Left lung (tissue), 10 donors: ENCODE results near the gene CAVIN4. TPM values are rescaled to one million over a fixed set of nuclear protein-coding genes. Genes with fewer than 3 reads are reported as not detected.

Experiments used
- ATAC-seq: fragments of 200-7000 bp; cut with Tn5 transposase; one replicate; pipeline ENCODE4 v1.9.1; 2020; ENCODE audit warnings: moderate library complexity
- DNase-seq, 4 donors: peaks; one replicate each; pipeline ENCODE4 v3.0.0-alpha.2; 2013 to 2020
- H3K27ac ChIP-seq, 2 donors: fragments of 200-600 bp; sonication (generic) in 1 of 2; one replicate each; pipeline versions ENCODE4 v1.5.0 to v1.8.0; 2020 to 2021
- H3K27me3 ChIP-seq, 2 donors: fragments of 200-600 bp; sonication (generic) in 1 of 2; one replicate each; pipeline versions ENCODE4 v1.5.0 to v1.8.0; 2020 to 2021
- H3K36me3 ChIP-seq, 2 donors: fragments of 200-600 bp; sonication (generic) in 1 of 2; one replicate each; pipeline versions ENCODE4 v1.5.0 to v1.8.0; 2020 to 2021
- H3K4me1 ChIP-seq, 2 donors: fragments of 200-600 bp; one replicate each; pipeline ENCODE4 v1.8.0; 2021
- H3K4me3 ChIP-seq, 2 donors: fragments of 200-600 bp; sonication (generic) in 1 of 2; one replicate each; pipeline versions ENCODE4 v1.5.0 to v1.8.0; 2020 to 2021; ENCODE audit warnings: mild to moderate bottlenecking in 1 of 2
- H3K9me3 ChIP-seq, 2 donors: fragments of 200-600 bp; sonication (generic) in 1 of 2; one replicate each; pipeline versions ENCODE4 v1.5.0 to v1.8.0; 2020 to 2021
- CTCF ChIP-seq, 2 donors: fragments of 200-600 bp; sonication (generic) in 1 of 2; IDR thresholded peaks; one replicate each; pipeline versions ENCODE4 v1.5.0 to v1.8.0; 2021; ENCODE audit warnings: antibody characterized with exemption in 2 of 2
- intact Hi-C, 2 donors: fragments of 100-400 bp; cut with DNase I; formaldehyde crosslinking; loops; one replicate each; pipeline versions ENCODE4 v1.11.2 to v1.14.2; 2022
- polyA plus RNA-seq, 6 donors: library from polyadenylated mRNA; unstranded; fragments of 120-200 nt; gene quantifications; one replicate each; pipeline ENCODE4 v1.2.1, GENCODE V29; 2013; ENCODE audit not compliant: insufficient read length in 6 of 6
- total RNA-seq, 2 donors: library from RNA; stranded (reverse); fragmentation: NEBNext Ultra II Directional; extraction: Animal tissue kit (Norgen Biotek cat#: 25700); gene quantifications; one replicate each; pipeline ENCODE4 v1.2.1, GENCODE V29; 2021
- donor health status: DM: no; HTN: yes; CAD: no.
- donor health status: DM: no; HTN: no; CAD: no.

CAVIN4 gene
- total and polyA plus RNA-seq, 8 donors: 0.85 to 2.6 (median 2.0) TPM

DNA sequence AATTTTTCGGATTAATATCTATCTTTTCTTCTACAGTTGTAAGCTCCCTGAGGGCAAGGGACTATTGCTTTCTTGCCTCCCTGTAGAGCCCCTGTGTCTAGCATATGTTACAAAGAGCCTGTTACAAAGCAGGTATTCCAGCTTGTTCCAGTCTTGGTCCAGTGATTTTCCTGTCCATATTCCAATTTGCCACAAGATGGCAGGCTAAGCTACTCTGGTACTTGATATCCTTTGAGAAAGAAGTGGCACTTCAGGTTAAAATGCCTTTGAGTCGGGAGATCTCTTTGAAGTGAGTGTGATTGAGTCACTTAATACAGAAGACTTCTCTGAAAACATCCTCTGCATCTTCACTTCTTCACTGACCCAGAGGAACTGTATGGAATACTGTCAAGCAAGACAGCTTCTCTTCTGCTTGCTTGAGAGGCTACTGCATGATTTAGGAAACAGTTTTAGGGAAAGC lies 24.5 kb downstream of the CAVIN4 start:
- H3K27me3 ChIP-seq: no peaks in the 10 kb centered on the region
- no peak overlapping the region for H3K27ac ChIP-seq
- TF ChIP-seq CTCF (IDR thresholded peaks at IDR 0.05): peak; percentile 42 to 45
- peaks cover 0 to 4% of the 10 kb centered on the region in 2 donors for H3K4me1 ChIP-seq
- ATAC-seq (peak; percentile 59), DNase-seq (peak in 2 of 4 donors; percentile 36 to 65)
- intact Hi-C loops: no loop called here
- H3K9me3 ChIP-seq: no peaks in the 10 kb centered on the region
- no peaks in the 10 kb centered on the region for H3K36me3 ChIP-seq
- H3K4me3 ChIP-seq: no peak overlapping the region

DNA sequence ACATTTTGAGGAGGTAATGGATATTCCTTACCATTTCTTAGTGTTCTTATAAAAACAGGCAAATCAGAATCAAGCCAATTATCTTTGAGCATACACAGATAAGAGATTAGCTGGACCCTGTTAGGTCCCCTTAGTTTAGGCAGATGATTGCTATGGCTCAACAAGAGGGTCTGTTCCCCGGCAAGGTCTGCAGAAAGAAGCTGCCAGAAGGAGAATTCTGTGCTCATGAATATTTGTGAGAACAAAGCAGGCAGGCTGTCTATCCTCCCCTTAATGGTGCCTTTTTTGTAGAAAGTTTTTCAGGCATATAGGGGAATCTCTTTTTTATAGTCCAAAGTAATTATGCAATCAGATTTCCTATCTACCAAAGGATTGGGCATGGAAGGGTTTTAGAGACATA lies 27.5 kb downstream of the CAVIN4 start:
- intact Hi-C loops: no loop called here
- Histone ChIP-seq H3K36me3 (no peaks in the 10 kb centered on the region), H3K9me3 (no peaks in the 10 kb centered on the region), H3K4me1 (no peaks in the 10 kb centered on the region), H3K27me3 (no peaks in the 10 kb centered on the region), H3K4me3 (no peak overlapping the region), H3K27ac (no peak overlapping the region)
- TF ChIP-seq CTCF (IDR thresholded peaks at IDR 0.05): no peak
- DNase-seq (no peak), ATAC-seq (no peak)

GRCh38 chr9:100619194-100619593 lies 41.3 kb downstream of the CAVIN4 start:
- TF ChIP-seq CTCF (IDR thresholded peaks at IDR 0.05): no peak
- Histone ChIP-seq H3K9me3 (peaks cover 0 to 16% of the 10 kb centered on the region in 2 donors), H3K27me3 (no peaks in the 10 kb centered on the region), H3K36me3 (no peaks in the 10 kb centered on the region), H3K4me3 (no peak overlapping the region), H3K27ac (no peak overlapping the region), H3K4me1 (no peaks in the 10 kb centered on the region)
- ATAC-seq (no peak), DNase-seq (no peak)
- intact Hi-C loops: no loop called here

GRCh38 chr9:100619665-100620064 lies 41.8 kb downstream of the CAVIN4 start:
- peaks cover 0 to 16% of the 10 kb centered on the region in 2 donors for H3K9me3 ChIP-seq
- intact Hi-C loops: no loop called here
- no peak for ATAC-seq
- no peaks in the 10 kb centered on the region for H3K36me3 ChIP-seq
- no peaks in the 10 kb centered on the region for H3K27me3 ChIP-seq
- no peaks in the 10 kb centered on the region for H3K4me1 ChIP-seq
- H3K27ac ChIP-seq: no peak overlapping the region
- no peak overlapping the region for H3K4me3 ChIP-seq
- TF ChIP-seq CTCF (IDR thresholded peaks at IDR 0.05): no peak
- DNase-seq: no peak

DNA sequence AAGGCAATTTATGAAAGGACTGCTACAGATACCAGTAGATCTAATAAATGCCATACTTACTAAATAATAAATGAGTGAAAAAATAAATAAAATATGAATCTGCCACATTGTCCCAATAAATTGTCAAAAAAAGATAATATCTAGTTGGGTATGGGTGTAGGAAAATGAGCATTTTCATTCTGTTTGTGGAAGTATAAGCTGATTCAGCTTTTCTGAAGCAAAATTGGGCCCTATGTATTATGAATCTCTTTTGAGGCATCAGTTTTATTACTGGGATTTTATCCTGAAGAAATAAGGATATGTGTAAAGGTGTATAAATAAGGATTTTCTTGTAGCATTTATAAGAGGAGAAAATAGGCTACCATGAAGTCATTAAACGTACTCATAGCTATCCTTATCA lies 46.1 kb downstream of the CAVIN4 start:
- no peak overlapping the region for H3K27ac ChIP-seq
- no peaks in the 10 kb centered on the region for H3K4me1 ChIP-seq
- H3K9me3 ChIP-seq: peaks cover 0 to 8% of the 10 kb centered on the region in 2 donors
- no peaks in the 10 kb centered on the region for H3K27me3 ChIP-seq
- no peak for DNase-seq
- intact Hi-C loops: no loop called here
- ATAC-seq: no peak
- H3K36me3 ChIP-seq: no peaks in the 10 kb centered on the region
- no peak for TF ChIP-seq CTCF (IDR thresholded peaks at IDR 0.05)
- no peak overlapping the region for H3K4me3 ChIP-seq
